K562 (cell line): ENCODE results near the gene PA2G4. TPM values are rescaled to one million over a fixed set of nuclear protein-coding genes. Genes with fewer than 3 reads are reported as not detected.
A peak's percentile ranks its signal among the peaks of the same experiment; 100 is the strongest.

Experiments used
- CBX5 ChIP-seq: IDR thresholded peaks from 2 replicates; pipeline ENCODE4 v1.6.1; 2014; ENCODE audit warnings: low read depth, borderline replicate concordance
- CXXC5 ChIP-seq: fragments of 250-450 bp; sonication (Bioruptor Pico); IDR thresholded peaks from 2 replicates; pipeline ENCODE4 v1.8.0; 2022; ENCODE audit warnings: inconsistent platforms, mild to moderate bottlenecking, moderate library complexity
- E2F1 ChIP-seq: sonication (generic); formaldehyde crosslinking; IDR thresholded peaks from 2 replicates; pipeline ENCODE4 v1.8.1; 2023; ENCODE audit warnings: mild to moderate bottlenecking, missing genetic modification reagents, moderate library complexity
- ELF2 ChIP-seq: fragments of 250-450 bp; sonication (Bioruptor Pico); IDR thresholded peaks from 2 replicates; pipeline ENCODE4 v1.5.0; 2021; ENCODE audit warnings: mild to moderate bottlenecking
- FUS ChIP-seq: fragments of 200-400 bp; formaldehyde crosslinking; optimal IDR thresholded peaks from 2 replicates; pipeline ENCODE3; 2017; ENCODE audit warnings: low read depth, low read length
- KAT2B ChIP-seq: IDR thresholded peaks from one replicate; pipeline ENCODE4 v1.6.1; 2012; ENCODE audit warnings: low read depth, mild to moderate bottlenecking, control low read depth, inconsistent platforms, low read length, moderate library complexity
- KLF1 ChIP-seq: fragments of 450-650 bp; IDR thresholded peaks from 2 replicates; pipeline ENCODE4 v1.6.1; 2016; ENCODE audit warnings: missing genetic modification characterization, missing compliant biosample characterization
- MGA ChIP-seq: fragments of 450-650 bp; IDR thresholded peaks from 2 replicates; pipeline ENCODE4 v1.6.1; 2016; ENCODE audit warnings: mild to moderate bottlenecking, moderate library complexity
- SIRT6 ChIP-seq: IDR thresholded peaks from one replicate; pipeline ENCODE4 v1.6.1; 2012; ENCODE audit warnings: low read depth, mild to moderate bottlenecking, control low read depth, inconsistent platforms, low read length, moderate library complexity
- TGIF2 ChIP-seq: sonication (generic); formaldehyde crosslinking; IDR thresholded peaks from 2 replicates; pipeline ENCODE4 v1.8.1; 2022; ENCODE audit warnings: mild to moderate bottlenecking, missing genetic modification reagents, moderate library complexity
- TOE1 ChIP-seq, 2 experiments: fragments of 450-650 bp in 1 of 2; sonication (generic) in 1 of 2; formaldehyde crosslinking in 1 of 2; IDR thresholded peaks; 2 replicates each; pipeline versions ENCODE4 v1.7.1 to v1.8.0; 2016 to 2022; ENCODE audit warnings: borderline replicate concordance in 2 of 2, mild to moderate bottlenecking in 2 of 2, antibody characterized with exemption in 1 of 2, inconsistent platforms in 1 of 2, low read depth in 1 of 2, missing genetic modification reagents in 1 of 2, moderate library complexity in 1 of 2
- ZC3H4 ChIP-seq: sonication (generic); formaldehyde crosslinking; IDR thresholded peaks from 2 replicates; pipeline ENCODE4 v1.9.0; 2021; ENCODE audit warnings: missing genetic modification reagents, borderline replicate concordance
- ZKSCAN3 ChIP-seq: fragments of 250-450 bp; sonication (Bioruptor Pico); IDR thresholded peaks from 2 replicates; pipeline ENCODE4 v1.4.0; 2020
- ZNF24 ChIP-seq: fragments of 450-650 bp; IDR thresholded peaks from 2 replicates; pipeline ENCODE4 v1.6.1; 2016
- ZNF76 ChIP-seq: fragments of 250-450 bp; sonication (Bioruptor Pico); IDR thresholded peaks from 2 replicates; pipeline ENCODE4 v1.4.0; 2020; ENCODE audit warnings: mild to moderate bottlenecking, moderate library complexity, borderline replicate concordance
- ZSCAN29 ChIP-seq: fragments of 450-650 bp; IDR thresholded peaks from 2 replicates; pipeline ENCODE4 v1.6.1; 2017
- polyA plus RNA-seq, 8 experiments: library from polyadenylated mRNA; depleted of rRNA in 4 of 8; stranded (reverse) in 5 of 8; unstranded in 3 of 8; fragments of >200 nt; fragmentation: Nextera tagmentation in 2 of 8; fragmentation: Illumina TruSeq in 1 of 8; extraction: Ambion mirVana in 2 of 8; extraction: Trizol in 1 of 8; gene quantifications; 2 replicates each; pipeline versions ENCODE4 v1.2.1 to v1.2.3, GENCODE V29; 2011 to 2014; ENCODE audit warnings: inconsistent platforms in 1 of 8, missing spikeins in 1 of 8
- total RNA-seq, 7 experiments: library from RNA; depleted of rRNA in 6 of 7; stranded (reverse); fragments of >200 nt in 6 of 7; fragmentation: Illumina TruSeq in 2 of 7; extraction: Trizol in 2 of 7; gene quantifications; 2 replicates each; pipeline versions ENCODE4 v1.2.1 to v1.2.3, GENCODE V29; 2011 to 2021; ENCODE audit warnings: low replicate concordance in 1 of 7

The PA2G4 gene
- total and polyA plus RNA-seq, 9 of the 15 experiments (the other 6 are each of a cell fraction or from before 2014, with no cell fraction given) = 230 to 925 (median 638) TPM

- peak; percentile 98 for TF ChIP-seq MGA
- TF ChIP-seq ZC3H4 (CRISPR knock-in tag) = no peak; the same call in 1 of the 2 replicates
- no peak for TF ChIP-seq FUS
- no peak for TF ChIP-seq SIRT6
- no peak for TF ChIP-seq ZNF76 (CRISPR knock-in tag)
- TF ChIP-seq CBX5 = no peak; the same call in 1 of the 2 replicates
- TF ChIP-seq ZKSCAN3 (CRISPR knock-in tag) = no peak
- no peak; the same call in 1 of the 2 replicates for TF ChIP-seq TOE1 (IDR thresholded peaks at IDR 0.05; ENCODE audit: borderline replicate concordance)
- peak; percentile 87; the same call in 1 of the 2 replicates for TF ChIP-seq TOE1 (CRISPR knock-in tag; IDR thresholded peaks at IDR 0.05; ENCODE audit: borderline replicate concordance, low read depth)
- peak; percentile 30 for TF ChIP-seq KAT2B
- TF ChIP-seq ZNF24 = no peak
- TF ChIP-seq TGIF2 (CRISPR knock-in tag) = no peak; the same call in 1 of the 2 replicates
- TF ChIP-seq CXXC5 (CRISPR knock-in tag) = peak; percentile 90
- no peak for TF ChIP-seq KLF1
- TF ChIP-seq E2F1 (CRISPR knock-in tag) = peak; percentile 96
- 0 out of 2 replicates have a peak, but pooled peaks have one; percentile 31 for TF ChIP-seq ZSCAN29
- TF ChIP-seq ELF2 (CRISPR knock-in tag) = no peak
Observed at GRCh38 chr12:56104109-56104814, at the start of gene PA2G4 (continued).
